HEK293 (cell line): ENCODE measurements around the gene CIC.

ENCODE experiments used
- ATF2 ChIP-seq: fragments of 450-650 bp; formaldehyde crosslinking; IDR thresholded peaks from 2 replicates; pipeline ENCODE4 v1.5.1; 2016; ENCODE audit warnings: missing biosample characterization, missing genetic modification characterization, low read depth
- BCL11A ChIP-seq: fragments of 450-650 bp; formaldehyde crosslinking; IDR thresholded peaks from 2 replicates; pipeline ENCODE4 v1.5.1; 2016; ENCODE audit warnings: low read depth, missing biosample characterization, missing genetic modification characterization
- CTCF ChIP-seq: fragments of 450-650 bp; formaldehyde crosslinking; IDR thresholded peaks from 2 replicates; pipeline ENCODE4 v1.5.1; 2016; ENCODE audit warnings: missing biosample characterization, missing genetic modification characterization
- ELK4 ChIP-seq: IDR thresholded peaks from 2 replicates; pipeline ENCODE4 v1.6.1; 2011; ENCODE audit warnings: mild to moderate bottlenecking, low read depth, low read length, borderline replicate concordance
- PBX3 ChIP-seq: sonication (generic); formaldehyde crosslinking; IDR thresholded peaks from 2 replicates; pipeline ENCODE4 v1.8.1; 2022; ENCODE audit warnings: mild to moderate bottlenecking, moderate library complexity, missing genetic modification reagents
- REST ChIP-seq: fragments of 450-650 bp; formaldehyde crosslinking; IDR thresholded peaks from 2 replicates; pipeline ENCODE4 v1.5.1; 2016; ENCODE audit warnings: missing biosample characterization, missing genetic modification characterization
- ZBTB1 ChIP-seq: fragments of 450-650 bp; formaldehyde crosslinking; IDR thresholded peaks from 2 replicates; pipeline ENCODE4 v1.5.1; 2016; ENCODE audit warnings: missing biosample characterization, missing genetic modification characterization
- ZBTB21 ChIP-seq: fragments of 450-650 bp; formaldehyde crosslinking; IDR thresholded peaks from 2 replicates; pipeline ENCODE4 v1.5.1; 2017; ENCODE audit warnings: missing biosample characterization, missing genetic modification characterization
- ZBTB8A ChIP-seq: fragments of 450-650 bp; formaldehyde crosslinking; IDR thresholded peaks from 2 replicates; pipeline ENCODE4 v1.5.1; 2016; ENCODE audit warnings: missing biosample characterization, missing genetic modification characterization
- ZNF174 ChIP-seq: fragments of 450-650 bp; formaldehyde crosslinking; IDR thresholded peaks from 2 replicates; pipeline ENCODE4 v1.5.0; 2017; ENCODE audit warnings: missing biosample characterization, mild to moderate bottlenecking, missing genetic modification characterization
- ZNF274 ChIP-seq, 2 experiments: fragments of 200-500 bp in 1 of 2; fragments of 450-650 bp in 1 of 2; sonication (Bioruptor generic) in 1 of 2; formaldehyde crosslinking in 1 of 2; IDR thresholded peaks; 2 replicates each; pipeline versions ENCODE4 v1.5.1 to v1.6.1; 2014 to 2016; ENCODE audit warnings: borderline replicate concordance in 1 of 2, inconsistent platforms in 1 of 2, low read length in 1 of 2, missing biosample characterization in 1 of 2, missing genetic modification characterization in 1 of 2
- ZNF280C ChIP-seq: fragments of 450-650 bp; formaldehyde crosslinking; IDR thresholded peaks from 2 replicates; pipeline ENCODE4 v1.5.1; 2016; ENCODE audit warnings: missing biosample characterization, missing genetic modification characterization
- ZNF677 ChIP-seq: fragments of 450-650 bp; IDR thresholded peaks from 2 replicates; pipeline ENCODE4 v1.5.0; 2018; ENCODE audit warnings: missing biosample characterization, mild to moderate bottlenecking, missing genetic modification characterization, moderate library complexity
- ZNF830 ChIP-seq: fragments of 450-650 bp; IDR thresholded peaks from 2 replicates; pipeline ENCODE4 v1.5.0; 2018; ENCODE audit warnings: missing biosample characterization, missing genetic modification characterization, low read depth, mild to moderate bottlenecking, moderate library complexity

- TF ChIP-seq CTCF (tag by site-specific recombination) (no peak), ZNF274 (IDR thresholded peaks at IDR 0.05; ENCODE audit: low read length) (no peak), ZNF274 (tag by site-specific recombination; IDR thresholded peaks at IDR 0.05; ENCODE audit: borderline replicate concordance) (no peak), BCL11A (no peak), ATF2 (no peak), ZBTB21 (no peak), ELK4 (no peak), PBX3 (CRISPR knock-in tag) (no peak), ZBTB1 (tag by site-specific recombination) (no peak), ZNF677 (tag by site-specific recombination) (no peak), ZBTB8A (tag by site-specific recombination) (no peak), ZNF830 (tag by site-specific recombination) (no peak), ZNF280C (tag by site-specific recombination) (no peak), ZNF174 (tag by site-specific recombination) (no peak), REST (tag by site-specific recombination) (no peak)
Measured at GRCh38 chr19:42235181-42235580, 33.9 kb upstream of the CIC start.
